Stimulated activated CD8-positive, alpha-beta memory T cell treated with anti-CD3 and anti-CD28 coated beads, Interleukin-4, amount 100 ng/mL, for 1 hour (primary cell): ENCODE data around the gene ANKRD6.
"Not testable (repeated sequence)": the region's sequence is repeated elsewhere in the genome, so short reads cannot be mapped to it uniquely, and the experiment has no call there.

Source experiments
- DNase-seq, 2 donors: peaks; one replicate each; pipeline ENCODE4 v3.0.0-alpha.2; 2020; ENCODE audit warnings: low read depth in 2 of 2, low spot score in 1 of 2

ANKRD6 gene

DNA sequence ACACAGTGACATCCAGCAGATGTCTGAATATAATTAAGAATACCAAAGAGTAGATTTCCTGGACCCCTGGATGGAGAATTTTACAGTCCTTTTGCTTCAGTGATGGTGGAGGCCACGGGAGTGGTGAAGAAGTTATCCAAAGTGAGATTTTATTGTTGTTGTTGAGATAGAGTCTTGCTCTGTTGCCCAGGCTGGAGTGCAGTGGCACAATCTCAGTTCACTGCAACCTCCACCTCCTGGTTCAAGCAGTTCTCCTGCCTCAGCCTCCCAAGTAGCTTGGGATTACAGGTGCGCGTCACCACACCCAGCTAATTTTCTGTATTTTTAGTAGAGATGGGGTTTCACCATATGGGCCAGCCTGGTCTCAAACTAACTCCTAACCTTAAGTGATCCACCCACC lies 208.6 kb downstream of the ANKRD6 start:
- DNase-seq = not testable (repeated sequence)

GRCh38 chr6:89642956-89643355 lies 210.0 kb downstream of the ANKRD6 start:
- DNase-seq = no peak

DNA sequence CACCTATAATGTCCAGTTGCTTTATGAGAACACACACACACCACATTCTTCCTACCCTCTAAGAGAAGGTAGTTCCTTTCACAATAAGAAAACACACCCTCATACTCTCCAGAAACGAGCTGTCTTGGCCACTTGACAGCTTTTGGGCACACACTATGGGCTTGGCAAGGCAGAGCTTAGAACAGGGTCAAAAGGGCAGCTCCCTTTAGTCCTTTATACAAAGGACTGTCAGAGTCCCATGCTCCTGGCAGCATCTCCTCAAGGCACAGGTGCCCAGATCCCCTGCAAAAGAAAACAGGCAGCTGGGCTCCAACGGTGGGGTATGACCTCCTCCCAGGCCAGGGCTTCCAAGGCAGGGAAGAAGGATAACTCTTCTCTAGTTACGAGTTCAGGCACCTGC lies 210.5 kb downstream of the ANKRD6 start:
- DNase-seq = no peak

- DNase-seq = no peak
Observed at GRCh38 chr6:89644864-89645263, 211.9 kb downstream of the ANKRD6 start.

DNA sequence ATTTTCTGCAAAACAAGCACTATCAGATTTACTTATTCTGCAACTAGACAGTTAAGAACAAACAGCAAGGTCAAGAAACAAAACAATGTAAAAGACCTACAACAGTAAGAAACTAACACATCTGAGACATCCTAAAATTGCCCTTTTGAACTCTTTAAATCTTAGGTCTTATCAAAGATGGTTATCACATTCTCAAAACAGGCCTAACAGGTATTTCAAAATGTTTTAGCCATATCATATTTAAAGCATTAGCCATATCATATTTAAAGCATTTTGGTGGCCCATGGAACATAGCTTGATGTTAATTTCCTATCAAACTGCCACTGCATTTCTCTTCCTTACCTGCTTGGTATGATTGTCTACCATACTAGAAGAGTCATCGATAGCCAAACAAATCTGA lies 216.7 kb downstream of the ANKRD6 start:
- no peak for DNase-seq

- no peak for DNase-seq
Observed at GRCh38 chr6:89650579-89650978, 217.6 kb downstream of the ANKRD6 start.

DNA sequence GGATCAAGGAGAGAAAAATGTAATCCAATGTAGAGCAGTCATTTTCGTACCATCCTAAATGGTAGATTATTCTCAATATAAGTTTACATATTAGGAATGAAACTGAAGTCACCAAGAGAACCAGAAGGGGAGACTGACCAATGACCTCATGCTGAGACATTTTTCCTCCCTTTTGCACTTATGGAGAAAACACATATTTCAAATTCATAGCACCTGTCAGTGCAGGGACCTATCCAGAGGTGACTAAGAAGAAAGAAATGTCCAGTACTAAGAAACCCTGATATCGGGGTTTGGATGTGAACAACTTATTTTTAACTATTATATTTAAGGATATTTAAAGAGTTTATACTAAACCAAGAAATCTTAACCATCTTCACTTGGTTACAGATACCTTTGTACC lies 222.2 kb downstream of the ANKRD6 start:
- no peak for DNase-seq

- no peak for DNase-seq
Observed at GRCh38 chr6:89657445-89658158, 224.7 kb downstream of the ANKRD6 start.

- DNase-seq = no peak
Observed at GRCh38 chr6:89660981-89661380, 228.0 kb downstream of the ANKRD6 start.

DNA sequence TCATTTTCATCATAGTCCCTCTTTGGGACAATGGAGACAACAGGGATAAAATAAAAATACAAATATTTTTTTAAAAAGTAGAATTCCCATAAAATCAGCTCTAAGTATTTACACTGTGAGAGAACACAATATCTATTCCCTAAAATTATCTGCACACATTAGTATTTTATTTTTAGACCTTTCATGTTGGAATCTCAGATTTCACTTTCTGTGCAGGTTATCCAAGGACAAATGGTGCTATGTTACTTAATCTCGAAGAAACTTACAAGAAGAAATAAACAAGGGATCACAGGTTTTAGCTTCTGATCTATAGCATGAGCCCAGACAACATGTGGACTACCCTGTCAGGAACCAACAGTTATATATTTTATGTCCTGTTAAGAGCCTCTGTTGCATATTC lies 228.6 kb downstream of the ANKRD6 start:
- no peak for DNase-seq

DNA sequence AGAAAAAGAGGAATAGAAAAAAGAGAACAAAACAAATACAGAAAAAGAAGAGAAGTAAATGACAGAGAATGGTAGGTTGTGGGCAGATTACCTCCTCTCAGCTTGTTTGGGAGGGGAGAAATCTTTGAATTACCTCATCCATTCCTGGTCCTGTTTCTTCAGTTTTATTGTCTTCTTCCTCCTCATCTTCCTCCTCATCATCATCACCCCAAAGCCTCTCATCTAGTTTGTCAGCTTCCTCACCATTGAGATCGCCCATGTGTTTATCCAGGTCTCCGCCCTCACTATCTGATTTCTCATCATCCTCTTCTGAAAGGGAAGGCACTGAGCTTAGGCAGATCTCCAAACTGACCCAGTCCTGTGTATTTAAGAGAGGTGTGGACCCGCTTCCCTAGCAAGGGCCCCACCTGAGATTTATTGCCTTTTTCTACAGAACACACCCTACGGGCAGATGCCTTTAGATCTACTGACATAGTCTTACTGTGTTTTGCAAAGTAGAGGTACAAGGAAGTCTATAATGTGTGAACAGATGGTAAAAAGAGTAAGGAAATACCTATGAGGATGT lies 229.8 kb downstream of the ANKRD6 start:
- no peak for DNase-seq

GRCh38 chr6:89667872-89668556 lies 235.1 kb downstream of the ANKRD6 start:
- no peak for DNase-seq

DNA sequence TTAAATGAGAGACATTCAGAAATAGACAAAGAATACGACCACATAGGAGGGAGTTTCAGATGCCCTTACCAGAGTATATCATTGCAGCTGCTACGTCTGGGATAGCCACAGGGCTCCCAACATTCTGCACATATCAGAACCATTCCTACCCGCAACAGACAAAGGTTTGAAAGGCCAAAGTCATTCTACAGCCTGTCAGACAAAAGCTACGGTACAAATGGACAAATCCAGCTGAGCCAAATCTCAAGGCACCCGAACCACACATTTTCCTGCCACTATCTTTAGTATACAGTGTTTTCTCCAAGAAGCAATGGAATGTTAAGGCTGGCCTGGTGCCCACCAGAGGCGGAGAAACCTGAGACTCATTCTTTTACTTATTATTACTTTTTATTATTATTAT lies 236.1 kb downstream of the ANKRD6 start:
- DNase-seq = no peak

DNA sequence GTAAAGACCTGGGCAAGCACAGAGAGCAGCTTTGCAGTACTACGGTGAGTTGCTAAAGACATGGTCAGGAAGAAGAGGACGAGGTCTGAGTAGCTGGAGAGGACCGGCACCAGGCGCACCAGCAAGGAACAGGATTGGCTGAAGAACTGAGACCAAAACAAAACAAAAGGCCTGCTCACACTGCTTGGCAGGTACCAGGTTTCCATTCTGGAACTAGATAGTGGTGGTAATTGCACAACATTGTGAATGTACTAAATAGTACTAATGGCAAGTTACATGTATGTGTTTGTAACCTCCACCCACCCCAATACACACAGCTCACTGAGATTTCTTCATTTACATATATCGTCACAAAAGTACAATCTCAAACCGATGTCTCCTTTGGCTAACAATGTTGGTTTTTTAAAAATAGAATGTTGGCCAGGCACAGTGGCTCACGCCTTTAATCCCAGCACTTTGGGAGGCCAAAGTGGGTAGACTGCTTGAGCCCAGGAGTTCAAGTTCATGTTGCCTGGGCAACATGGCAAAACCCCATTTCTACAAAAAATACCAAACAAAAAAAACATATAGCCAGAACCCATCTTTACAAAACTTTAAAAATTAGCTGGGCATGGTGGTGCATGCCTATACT lies 238.1 kb downstream of the ANKRD6 start:
- DNase-seq = no peak

DNA sequence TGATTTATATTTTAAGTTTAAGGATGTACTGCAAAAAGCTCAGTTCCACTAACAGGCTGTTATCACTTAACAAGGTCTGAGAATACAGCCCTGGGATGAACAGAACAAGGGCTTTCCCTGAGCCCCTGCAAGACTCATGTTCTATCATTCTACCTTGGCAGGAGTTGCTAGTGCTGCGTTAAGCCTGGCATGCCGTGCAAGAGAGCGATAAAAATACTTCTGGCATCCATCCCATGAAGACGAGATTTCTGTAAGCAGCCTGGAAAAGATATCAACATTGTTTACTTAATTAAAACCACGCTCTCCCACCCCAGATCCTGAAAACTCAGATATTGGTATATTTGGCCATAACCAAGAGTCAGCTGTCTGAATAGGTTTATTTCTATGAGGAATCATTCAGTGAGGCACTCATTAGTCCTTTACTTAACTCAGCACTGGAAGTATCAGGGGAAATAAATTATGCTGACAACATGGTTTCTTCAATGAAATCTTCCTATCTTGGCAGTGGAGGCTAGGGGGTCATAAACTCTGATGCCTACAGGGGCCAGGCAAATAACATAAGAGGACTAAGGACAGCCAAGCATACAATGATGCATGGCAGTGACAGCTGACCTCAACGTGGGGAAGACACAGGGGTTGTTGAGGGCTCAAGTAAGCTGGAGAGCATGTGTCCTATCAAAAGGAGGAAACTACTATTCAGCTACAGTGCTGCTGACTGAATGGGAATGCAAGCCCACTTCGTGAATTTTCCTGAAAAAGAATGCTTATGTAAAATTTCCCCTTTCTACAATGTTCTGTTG lies 243.2 kb downstream of the ANKRD6 start:
- DNase-seq = no peak

GRCh38 chr6:89678531-89678930 lies 245.6 kb downstream of the ANKRD6 start:
- DNase-seq = no peak

GRCh38 chr6:89679215-89680120 lies 246.5 kb downstream of the ANKRD6 start:
- DNase-seq = no peak

GRCh38 chr6:89680150-89680549 lies 247.2 kb downstream of the ANKRD6 start:
- DNase-seq = no peak

DNA sequence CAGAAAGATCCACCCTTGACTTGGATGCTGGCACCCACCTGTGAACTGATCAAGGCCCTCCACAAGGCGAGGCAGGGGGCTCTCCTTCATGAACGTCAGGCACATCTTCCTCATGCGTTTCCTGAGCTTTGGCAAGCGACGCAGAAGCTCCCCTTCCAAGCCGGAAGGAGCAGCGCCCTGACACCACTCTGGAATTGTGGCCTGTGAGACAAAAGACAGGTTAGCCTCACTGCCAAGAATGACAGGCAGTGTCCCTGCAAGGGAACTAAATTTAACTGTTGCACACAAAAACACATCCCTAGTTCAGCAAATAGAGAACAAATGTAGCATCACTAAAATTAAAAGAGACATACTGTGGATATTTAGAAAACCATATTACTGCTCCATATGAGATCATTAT lies 247.6 kb downstream of the ANKRD6 start:
- no peak for DNase-seq

- no peak for DNase-seq
Observed at GRCh38 chr6:89681983-89682564, 249.1 kb downstream of the ANKRD6 start.
